SK-N-SH (cell line): Measurements from ENCODE around the gene CEP126. TPM values are rescaled to one million over a fixed set of nuclear protein-coding genes. Genes with fewer than 3 reads are reported as not detected.

Source experiments
- CTCF ChIA-PET: fragments of 300-600, 350-600 bp; formaldehyde crosslinking; extraction: SDS; loops from one replicate; lab custom pipeline; 2021; lab: Yijun Ruan, JAX
- POLR2A ChIA-PET: fragments of 350-600 bp; sonication (Branson Sonifier 250); formaldehyde crosslinking; extraction: SDS; loops from one replicate; lab custom pipeline; 2020; ENCODE audit warnings: antibody characterized with exemption, inconsistent platforms; lab: Yijun Ruan, JAX
- DNase-seq: peaks from one replicate; pipeline ENCODE4 v3.0.0; 2012
- H2AFZ ChIP-seq: fragments of 200-600 bp; sonication (generic); 2 replicates; pipeline ENCODE4 v1.8.1; 2016; ENCODE audit warnings: antibody characterized with exemption, mild to moderate bottlenecking, low read depth
- H3F3A ChIP-seq: fragments of 200-600 bp; sonication (generic); replicated peaks from 2 replicates; pipeline ENCODE3; 2016; ENCODE audit warnings: antibody characterized with exemption, mild to moderate bottlenecking; ENCODE audit not compliant: insufficient read depth
- H3K27ac ChIP-seq, 2 experiments: fragments of 200-500 bp in 1 of 2; fragments of 200-600 bp in 1 of 2; sonication (Bioruptor generic) in 1 of 2; sonication (generic), shearing (Covaris generic) in 1 of 2; 2 replicates each; pipeline versions ENCODE4 v1.5.1 to v1.6.1; 2014 to 2016; ENCODE audit warnings: low read depth in 2 of 2, inconsistent platforms in 1 of 2, low read length in 1 of 2, mild to moderate bottlenecking in 1 of 2, mixed read lengths in 1 of 2
- H3K27me3 ChIP-seq: fragments of 200-600 bp; sonication (generic), shearing (Covaris generic); 2 replicates; pipeline ENCODE4 v1.6.1; 2016; ENCODE audit warnings: mixed run types; ENCODE audit not compliant: insufficient read depth
- H3K36me3 ChIP-seq, 2 experiments: fragments of 200-500 bp in 1 of 2; fragments of 200-600 bp in 1 of 2; sonication (Bioruptor generic) in 1 of 2; sonication (generic) in 1 of 2; replicated peaks in 1 of 2; 2 replicates each; pipeline versions ENCODE3 to v1.5.1; 2014 to 2016; ENCODE audit warnings: low read length in 1 of 2, mild to moderate bottlenecking in 1 of 2; ENCODE audit not compliant: insufficient read depth in 2 of 2, control insufficient read depth in 1 of 2
- H3K4me1 ChIP-seq, 2 experiments: fragments of 200-500 bp in 1 of 2; fragments of 200-600 bp in 1 of 2; sonication (Bioruptor generic) in 1 of 2; sonication (generic), shearing (Covaris generic) in 1 of 2; 2 replicates each; pipeline versions ENCODE4 v1.5.1 to v1.6.1; 2014 to 2016; ENCODE audit warnings: low read depth in 1 of 2, low read length in 1 of 2, mixed run types in 1 of 2; ENCODE audit not compliant: insufficient read depth in 2 of 2, control insufficient read depth in 1 of 2
- H3K4me2 ChIP-seq: fragments of 200-600 bp; sonication (generic), shearing (Covaris generic); 2 replicates; pipeline ENCODE4 v1.6.1; 2017; ENCODE audit warnings: mixed run types
- H3K4me3 ChIP-seq, 2 experiments: fragments of 200-500 bp in 1 of 2; fragments of 200-600 bp in 1 of 2; sonication (Bioruptor generic) in 1 of 2; sonication (generic), shearing (Covaris generic) in 1 of 2; 2 replicates each; pipeline versions ENCODE4 v1.5.1 to v1.8.1; 2014 to 2016; ENCODE audit warnings: low read depth in 2 of 2, inconsistent platforms in 1 of 2, low read length in 1 of 2, mild to moderate bottlenecking in 1 of 2, mixed read lengths in 1 of 2, moderate library complexity in 1 of 2
- H3K79me2 ChIP-seq: fragments of 200-600 bp; sonication (generic); 2 replicates; pipeline ENCODE4 v1.8.1; 2017; ENCODE audit warnings: mild to moderate bottlenecking; ENCODE audit not compliant: insufficient read depth
- H3K9ac ChIP-seq: fragments of 200-600 bp; sonication (generic); 2 replicates; pipeline ENCODE4 v1.6.1; 2017; ENCODE audit warnings: mixed run types
- H3K9me2 ChIP-seq: fragments of 200-600 bp; sonication (generic); 2 replicates; pipeline ENCODE4 v1.6.1; 2017; ENCODE audit warnings: mixed run types
- H3K9me3 ChIP-seq: fragments of 200-600 bp; sonication (generic); 2 replicates; pipeline ENCODE4 v1.6.1; 2017; ENCODE audit warnings: mixed run types, mild to moderate bottlenecking, moderate library complexity
- H4K20me1 ChIP-seq: fragments of 200-600 bp; sonication (generic); 2 replicates; pipeline ENCODE4 v1.6.1; 2017; ENCODE audit warnings: mild to moderate bottlenecking, mixed run types; ENCODE audit not compliant: insufficient read depth
- CHD2 ChIP-seq: fragments of 150-350 bp; IDR thresholded peaks from 2 replicates; pipeline ENCODE4 v1.6.1; 2018; ENCODE audit warnings: low read length; ENCODE audit not compliant: partially characterized antibody
- EP300 ChIP-seq, 2 experiments: IDR thresholded peaks; 2 replicates each; pipeline versions ENCODE4 v1.4.0 to v1.6.1; 2012; ENCODE audit warnings: borderline replicate concordance in 1 of 2, low read depth in 1 of 2, low read length in 1 of 2
- GABPA ChIP-seq: IDR thresholded peaks from 2 replicates; pipeline ENCODE4 v1.4.0; 2012; ENCODE audit warnings: low read depth, mild to moderate bottlenecking
- GATA2 ChIP-seq: sonication (generic); formaldehyde crosslinking; IDR thresholded peaks from 2 replicates; pipeline ENCODE4 v1.5.0; 2020; ENCODE audit warnings: mild to moderate bottlenecking, missing genetic modification reagents
- JUND ChIP-seq: IDR thresholded peaks from 2 replicates; pipeline ENCODE4 v1.4.0; 2012
- MXI1 ChIP-seq: IDR thresholded peaks from 2 replicates; pipeline ENCODE4 v1.6.1; 2012; ENCODE audit warnings: mild to moderate bottlenecking, low read depth, low read length, improper control_type of control experiment
- NRF1 ChIP-seq: IDR thresholded peaks from 2 replicates; pipeline ENCODE4 v1.6.1; 2012; ENCODE audit warnings: low read depth, mild to moderate bottlenecking, low read length
- POLR2AphosphoS5 ChIP-seq: IDR thresholded peaks from 2 replicates; pipeline ENCODE4 v1.6.1; 2012; ENCODE audit warnings: low read depth, low read length
- RAD21 ChIP-seq: IDR thresholded peaks from 2 replicates; pipeline ENCODE4 v1.6.1; 2012; ENCODE audit warnings: mild to moderate bottlenecking, low read length
- RCOR1 ChIP-seq: fragments of 150-350 bp; IDR thresholded peaks from 2 replicates; pipeline ENCODE4 v1.6.1; 2017; ENCODE audit warnings: antibody characterized with exemption, low read length
- RFX5 ChIP-seq: IDR thresholded peaks from 2 replicates; pipeline ENCODE4 v1.6.1; 2012; ENCODE audit warnings: mild to moderate bottlenecking, improper control_type of control experiment, low read length
- RXRA ChIP-seq: IDR thresholded peaks from 2 replicates; pipeline ENCODE4 v1.4.0; 2012; ENCODE audit warnings: low read depth, mild to moderate bottlenecking, borderline replicate concordance
- SIN3A ChIP-seq: IDR thresholded peaks from 2 replicates; pipeline ENCODE4 v1.6.1; 2012; ENCODE audit warnings: low read depth, mild to moderate bottlenecking, low read length, moderate library complexity, borderline replicate concordance
- TEAD4 ChIP-seq: IDR thresholded peaks from 2 replicates; pipeline ENCODE4 v1.4.0; 2012; ENCODE audit warnings: mild to moderate bottlenecking, borderline replicate concordance; ENCODE audit not compliant: insufficient read depth
- YY1 ChIP-seq: IDR thresholded peaks from 2 replicates; pipeline ENCODE4 v1.4.0; 2012; ENCODE audit warnings: low read depth, mild to moderate bottlenecking
- WGBS: methylation state at CpG from one replicate; pipeline ENCODE4 v1.1.6; 2017; ENCODE audit warnings: low lambda C conversion rate; 5-methylcytosine and 5-hydroxymethylcytosine counted together
- polyA plus RNA-seq, 3 experiments: library from polyadenylated mRNA; depleted of rRNA; stranded (reverse); fragments of >200 nt; gene quantifications; 2 replicates each; pipeline ENCODE4 v1.2.3, GENCODE V29; 2012
- TF ChIP-seq, protein P1 (sequence below): IDR thresholded peaks from 2 replicates; pipeline ENCODE4 v1.6.1; 2012; ENCODE audit warnings: mild to moderate bottlenecking, low read depth, low read length, moderate library complexity
- TF ChIP-seq, protein P2 (sequence below): IDR thresholded peaks from 2 replicates; pipeline ENCODE4 v1.4.0; 2012; ENCODE audit warnings: low read depth
- TF ChIP-seq, protein P3 (sequence below): IDR thresholded peaks from 2 replicates; pipeline ENCODE4 v1.4.0; 2012; ENCODE audit warnings: low read depth, borderline replicate concordance
- TF ChIP-seq, protein P4 (sequence below): fragments of 150-350 bp; IDR thresholded peaks from 2 replicates; pipeline ENCODE4 v1.6.1; 2017; ENCODE audit warnings: antibody characterized with exemption, low read length, low read depth, borderline replicate concordance
- TF ChIP-seq, protein P5 (sequence below): fragments of 200-600 bp; sonication (generic); IDR thresholded peaks from 2 replicates; pipeline ENCODE4 v1.6.1; 2017; ENCODE audit warnings: antibody characterized with exemption, mild to moderate bottlenecking, moderate library complexity

Gene CEP126, protein sequence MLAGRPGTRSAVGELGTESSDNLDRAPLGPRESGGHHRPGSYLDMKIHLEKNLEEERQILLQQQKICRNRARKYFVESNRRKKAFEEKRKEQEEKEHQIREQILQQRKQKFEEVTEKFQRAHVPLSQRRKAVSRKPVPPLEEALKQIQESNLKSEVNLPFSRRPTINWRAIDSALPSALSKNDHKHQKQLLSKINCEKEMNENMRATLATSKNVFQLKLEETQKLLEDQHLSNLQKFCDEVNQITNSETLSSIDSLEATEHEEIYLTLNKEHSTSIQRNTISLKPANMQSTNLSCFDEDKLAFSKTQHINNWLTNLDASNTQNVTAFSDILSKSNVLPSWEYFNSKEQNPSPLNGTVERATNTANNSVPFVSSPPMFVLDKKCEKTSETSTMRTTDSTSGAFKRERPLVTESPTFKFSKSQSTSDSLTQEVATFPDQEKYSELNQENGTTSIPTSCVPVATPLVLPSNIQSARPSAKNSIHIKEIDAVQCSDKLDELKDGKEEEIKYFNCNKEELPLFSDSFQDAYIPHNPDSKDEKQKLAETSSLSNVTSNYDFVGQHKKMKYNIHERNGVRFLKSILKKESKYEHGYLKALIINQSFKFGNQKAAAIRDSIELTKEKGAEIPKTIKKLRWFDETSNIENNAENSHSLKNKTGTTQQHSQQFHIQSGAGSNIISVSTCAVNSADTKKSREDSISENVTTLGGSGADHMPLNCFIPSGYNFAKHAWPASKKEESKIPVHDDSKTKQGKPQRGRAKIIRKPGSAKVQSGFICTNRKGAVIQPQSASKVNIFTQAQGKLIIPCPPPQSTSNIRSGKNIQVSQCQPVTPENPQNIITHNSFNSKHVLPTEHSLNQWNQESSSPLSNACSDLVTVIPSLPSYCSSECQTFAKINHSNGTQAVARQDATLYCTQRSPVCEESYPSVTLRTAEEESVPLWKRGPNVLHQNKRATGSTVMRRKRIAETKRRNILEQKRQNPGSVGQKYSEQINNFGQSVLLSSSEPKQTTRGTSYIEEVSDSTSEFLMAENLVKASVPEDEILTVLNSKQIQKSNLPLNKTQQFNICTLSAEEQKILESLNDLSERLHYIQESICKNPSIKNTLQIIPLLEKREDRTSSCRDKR
- polyA plus RNA-seq (2012; rRNA removed) = 1.4 and 2.1 TPM in 2 replicates
- polyA plus RNA-seq (2012; cell fraction: cytosol; rRNA removed) = 1.6 and 1.7 TPM in 2 replicates
- 2.3 and 5.3 TPM in 2 replicates for polyA plus RNA-seq (2012; cell fraction: nucleus; rRNA removed)

DNA sequence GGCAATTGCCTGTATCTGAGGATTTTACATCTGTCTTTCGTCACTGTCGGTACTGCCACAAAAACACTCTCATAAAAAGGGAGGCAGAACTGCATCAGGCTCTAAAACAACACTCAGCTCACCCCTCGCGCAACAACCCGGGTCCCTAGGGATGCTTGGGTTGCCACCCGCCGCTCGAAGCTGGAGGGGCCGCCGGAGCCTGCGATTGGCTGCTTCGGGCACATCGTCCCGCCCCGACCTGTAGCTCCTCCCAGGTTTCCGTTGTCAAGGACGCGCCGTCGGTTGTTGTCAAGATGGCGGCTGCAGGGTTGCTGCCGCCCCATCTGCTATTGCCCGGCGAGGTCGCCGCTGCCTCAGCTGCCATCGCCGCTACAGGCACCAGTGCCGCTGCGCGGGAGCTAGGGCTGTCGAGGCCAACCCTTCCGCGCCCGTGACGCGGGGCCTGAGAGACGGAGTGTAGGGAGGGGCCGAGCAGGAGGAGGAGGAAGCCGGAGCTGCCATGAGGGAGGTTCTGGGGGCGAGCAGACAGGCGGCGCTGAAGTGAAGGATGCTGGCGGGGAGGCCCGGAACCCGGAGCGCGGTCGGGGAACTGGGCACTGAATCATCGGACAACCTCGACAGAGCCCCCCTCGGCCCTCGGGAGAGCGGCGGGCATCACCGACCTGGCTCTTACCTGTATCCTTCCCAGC, at the start of gene CEP126:
Gene CEP126 (plus strand): TSS at position 273 of the 689 bp plus-strand sequence. CDS start 275 bp downstream, at position 548.
- Histone ChIP-seq H3K9me3 (no peaks in the 10 kb centered on the region), H3K4me2 (peak within 1 kb of the TSS; percentile 77), H2AFZ (peak within 1 kb of the TSS; percentile 85), H4K20me1 (no peaks in the 10 kb centered on the region), H3K27me3 (no peaks in the 10 kb centered on the region), H3K36me3 (no peaks in the 10 kb centered on the region), H3K4me1 (peaks cover 0 to 7% of the 10 kb centered on the region in 2 experiments; a peak in 2 of 4 replicates), H3F3A (peaks cover 21% of the 10 kb centered on the region), H3K79me2 (no peaks in the 10 kb centered on the region), H3K27ac (peak within 1 kb of the TSS; percentile 95), H3K9ac (peak within 1 kb of the TSS; percentile 86), H3K9me2 (no peaks in the 10 kb centered on the region), H3K4me3 (peak within 1 kb of the TSS; percentile 78 to 82)
- 1% methylated on average over 40 of the region's 56 CpGs for WGBS
- CTCF ChIA-PET = interaction anchor here (1.2 to 1.5 kb wide), 4 partner anchors 8 to 92 kb away, joined by 3 to 7 read pairs (median 4); no protein-coding TSS in a partner anchor
- POLR2A ChIA-PET = interaction anchor here (0.6 kb wide), 1 partner anchor 32 kb away, joined by 4 read pairs; no protein-coding TSS in a partner anchor
- DNase-seq = peak; percentile 91
- TF ChIP-seq, protein P1, sequence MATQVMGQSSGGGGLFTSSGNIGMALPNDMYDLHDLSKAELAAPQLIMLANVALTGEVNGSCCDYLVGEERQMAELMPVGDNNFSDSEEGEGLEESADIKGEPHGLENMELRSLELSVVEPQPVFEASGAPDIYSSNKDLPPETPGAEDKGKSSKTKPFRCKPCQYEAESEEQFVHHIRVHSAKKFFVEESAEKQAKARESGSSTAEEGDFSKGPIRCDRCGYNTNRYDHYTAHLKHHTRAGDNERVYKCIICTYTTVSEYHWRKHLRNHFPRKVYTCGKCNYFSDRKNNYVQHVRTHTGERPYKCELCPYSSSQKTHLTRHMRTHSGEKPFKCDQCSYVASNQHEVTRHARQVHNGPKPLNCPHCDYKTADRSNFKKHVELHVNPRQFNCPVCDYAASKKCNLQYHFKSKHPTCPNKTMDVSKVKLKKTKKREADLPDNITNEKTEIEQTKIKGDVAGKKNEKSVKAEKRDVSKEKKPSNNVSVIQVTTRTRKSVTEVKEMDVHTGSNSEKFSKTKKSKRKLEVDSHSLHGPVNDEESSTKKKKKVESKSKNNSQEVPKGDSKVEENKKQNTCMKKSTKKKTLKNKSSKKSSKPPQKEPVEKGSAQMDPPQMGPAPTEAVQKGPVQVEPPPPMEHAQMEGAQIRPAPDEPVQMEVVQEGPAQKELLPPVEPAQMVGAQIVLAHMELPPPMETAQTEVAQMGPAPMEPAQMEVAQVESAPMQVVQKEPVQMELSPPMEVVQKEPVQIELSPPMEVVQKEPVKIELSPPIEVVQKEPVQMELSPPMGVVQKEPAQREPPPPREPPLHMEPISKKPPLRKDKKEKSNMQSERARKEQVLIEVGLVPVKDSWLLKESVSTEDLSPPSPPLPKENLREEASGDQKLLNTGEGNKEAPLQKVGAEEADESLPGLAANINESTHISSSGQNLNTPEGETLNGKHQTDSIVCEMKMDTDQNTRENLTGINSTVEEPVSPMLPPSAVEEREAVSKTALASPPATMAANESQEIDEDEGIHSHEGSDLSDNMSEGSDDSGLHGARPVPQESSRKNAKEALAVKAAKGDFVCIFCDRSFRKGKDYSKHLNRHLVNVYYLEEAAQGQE = no peak
- TF ChIP-seq, protein P2, sequence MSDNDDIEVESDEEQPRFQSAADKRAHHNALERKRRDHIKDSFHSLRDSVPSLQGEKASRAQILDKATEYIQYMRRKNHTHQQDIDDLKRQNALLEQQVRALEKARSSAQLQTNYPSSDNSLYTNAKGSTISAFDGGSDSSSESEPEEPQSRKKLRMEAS = peak; percentile 25; the same call in 1 of the 2 replicates
- TF ChIP-seq, protein P3, sequence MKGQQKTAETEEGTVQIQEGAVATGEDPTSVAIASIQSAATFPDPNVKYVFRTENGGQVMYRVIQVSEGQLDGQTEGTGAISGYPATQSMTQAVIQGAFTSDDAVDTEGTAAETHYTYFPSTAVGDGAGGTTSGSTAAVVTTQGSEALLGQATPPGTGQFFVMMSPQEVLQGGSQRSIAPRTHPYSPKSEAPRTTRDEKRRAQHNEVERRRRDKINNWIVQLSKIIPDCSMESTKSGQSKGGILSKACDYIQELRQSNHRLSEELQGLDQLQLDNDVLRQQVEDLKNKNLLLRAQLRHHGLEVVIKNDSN = no peak
- peak; percentile 94 for TF ChIP-seq YY1
- TF ChIP-seq MXI1 = peak; percentile 90
- no peak; the same call in 1 of the 2 replicates for TF ChIP-seq POLR2AphosphoS5
- no peak for TF ChIP-seq RXRA
- peak; percentile 27; the same call in 1 of the 2 replicates for TF ChIP-seq RAD21
- TF ChIP-seq RFX5 = no peak
- TF ChIP-seq, protein P4, sequence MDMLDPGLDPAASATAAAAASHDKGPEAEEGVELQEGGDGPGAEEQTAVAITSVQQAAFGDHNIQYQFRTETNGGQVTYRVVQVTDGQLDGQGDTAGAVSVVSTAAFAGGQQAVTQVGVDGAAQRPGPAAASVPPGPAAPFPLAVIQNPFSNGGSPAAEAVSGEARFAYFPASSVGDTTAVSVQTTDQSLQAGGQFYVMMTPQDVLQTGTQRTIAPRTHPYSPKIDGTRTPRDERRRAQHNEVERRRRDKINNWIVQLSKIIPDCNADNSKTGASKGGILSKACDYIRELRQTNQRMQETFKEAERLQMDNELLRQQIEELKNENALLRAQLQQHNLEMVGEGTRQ = no peak
- TF ChIP-seq GABPA = peak; percentile 46; the same call in 1 of the 2 replicates
- no peak for TF ChIP-seq RCOR1
- TF ChIP-seq GATA2 = no peak
- no peak for TF ChIP-seq CHD2
- peak in 1 of 2 experiments; percentile 10; a peak in 1 of 4 replicates for TF ChIP-seq EP300 (IDR thresholded peaks at IDR 0.05; ENCODE audit: borderline replicate concordance in 1 of 2, low read depth in 1 of 2, low read length in 1 of 2)
- TF ChIP-seq, protein P5, sequence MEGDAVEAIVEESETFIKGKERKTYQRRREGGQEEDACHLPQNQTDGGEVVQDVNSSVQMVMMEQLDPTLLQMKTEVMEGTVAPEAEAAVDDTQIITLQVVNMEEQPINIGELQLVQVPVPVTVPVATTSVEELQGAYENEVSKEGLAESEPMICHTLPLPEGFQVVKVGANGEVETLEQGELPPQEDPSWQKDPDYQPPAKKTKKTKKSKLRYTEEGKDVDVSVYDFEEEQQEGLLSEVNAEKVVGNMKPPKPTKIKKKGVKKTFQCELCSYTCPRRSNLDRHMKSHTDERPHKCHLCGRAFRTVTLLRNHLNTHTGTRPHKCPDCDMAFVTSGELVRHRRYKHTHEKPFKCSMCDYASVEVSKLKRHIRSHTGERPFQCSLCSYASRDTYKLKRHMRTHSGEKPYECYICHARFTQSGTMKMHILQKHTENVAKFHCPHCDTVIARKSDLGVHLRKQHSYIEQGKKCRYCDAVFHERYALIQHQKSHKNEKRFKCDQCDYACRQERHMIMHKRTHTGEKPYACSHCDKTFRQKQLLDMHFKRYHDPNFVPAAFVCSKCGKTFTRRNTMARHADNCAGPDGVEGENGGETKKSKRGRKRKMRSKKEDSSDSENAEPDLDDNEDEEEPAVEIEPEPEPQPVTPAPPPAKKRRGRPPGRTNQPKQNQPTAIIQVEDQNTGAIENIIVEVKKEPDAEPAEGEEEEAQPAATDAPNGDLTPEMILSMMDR = peak; percentile 48
- peak; percentile 87; the same call in 1 of the 2 replicates for TF ChIP-seq SIN3A
- no peak for TF ChIP-seq JUND
- no peak for TF ChIP-seq TEAD4
- TF ChIP-seq NRF1 = peak; percentile 58
